Activated T-cell treated with anti-CD3 and anti-CD28 coated beads for 24 hours (primary cell): ENCODE measurements around the gene SETD7.

Experiments used
- DNase-seq: peaks from one replicate; pipeline ENCODE4 v3.0.0-alpha.2; 2020; ENCODE audit warnings: low read depth

SETD7 gene

DNA sequence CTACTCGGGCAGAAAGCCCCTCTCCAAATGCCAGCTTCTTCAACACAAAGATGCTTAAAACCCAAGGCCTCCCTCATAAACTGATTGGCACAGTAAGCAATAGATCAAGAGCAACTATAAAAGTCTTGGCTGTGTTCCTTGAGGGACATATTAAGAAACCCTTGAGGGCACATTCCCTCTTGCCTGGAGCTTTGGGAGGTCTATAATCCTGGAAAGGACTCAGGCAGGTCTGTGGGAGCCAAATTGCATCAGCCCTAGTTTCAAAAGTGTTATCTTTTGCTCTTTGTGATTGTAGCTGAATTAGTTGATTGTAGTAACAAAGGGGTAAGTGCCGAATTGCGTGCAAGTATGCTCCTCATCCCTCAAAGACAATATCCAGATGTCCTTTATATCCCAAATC, 18.6 kb upstream of the SETD7 start:
- DNase-seq = no peak

DNA sequence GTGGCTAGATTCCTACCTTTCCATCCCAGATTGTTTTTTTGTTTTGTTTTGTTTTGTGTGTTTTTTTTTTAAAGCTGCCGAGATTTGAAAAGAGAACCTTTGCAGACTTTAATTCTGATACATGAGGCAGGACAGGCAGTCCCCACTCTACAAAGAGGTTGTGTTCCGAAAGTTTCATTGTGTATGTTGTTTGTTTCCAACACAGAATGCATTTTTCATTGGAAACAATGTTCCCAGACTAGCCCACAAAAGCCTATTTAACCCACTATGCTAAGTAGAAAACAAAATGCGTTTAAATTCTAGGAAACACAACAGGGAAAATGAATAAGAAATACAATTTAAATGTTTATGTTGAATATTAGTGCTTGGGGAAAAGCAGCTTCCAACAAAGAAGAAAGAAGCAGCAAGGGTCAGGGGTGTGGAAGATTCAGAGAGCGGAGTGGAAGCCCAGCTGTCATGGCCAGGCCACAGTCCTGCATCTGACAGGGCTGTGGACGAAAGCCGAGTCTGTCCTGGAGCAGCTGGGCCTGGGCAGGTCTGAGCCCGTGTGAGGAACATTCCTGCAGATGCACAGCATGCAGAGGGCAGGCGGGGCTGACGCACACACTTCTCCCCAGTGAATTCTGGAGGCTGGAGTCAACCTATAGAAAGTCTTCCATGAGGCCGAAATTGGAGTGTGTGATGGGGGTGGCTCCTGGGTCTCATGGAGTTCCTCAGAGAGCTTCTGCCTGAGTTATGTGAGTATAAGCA, 12.4 kb upstream of the SETD7 start:
- DNase-seq = no peak

DNA sequence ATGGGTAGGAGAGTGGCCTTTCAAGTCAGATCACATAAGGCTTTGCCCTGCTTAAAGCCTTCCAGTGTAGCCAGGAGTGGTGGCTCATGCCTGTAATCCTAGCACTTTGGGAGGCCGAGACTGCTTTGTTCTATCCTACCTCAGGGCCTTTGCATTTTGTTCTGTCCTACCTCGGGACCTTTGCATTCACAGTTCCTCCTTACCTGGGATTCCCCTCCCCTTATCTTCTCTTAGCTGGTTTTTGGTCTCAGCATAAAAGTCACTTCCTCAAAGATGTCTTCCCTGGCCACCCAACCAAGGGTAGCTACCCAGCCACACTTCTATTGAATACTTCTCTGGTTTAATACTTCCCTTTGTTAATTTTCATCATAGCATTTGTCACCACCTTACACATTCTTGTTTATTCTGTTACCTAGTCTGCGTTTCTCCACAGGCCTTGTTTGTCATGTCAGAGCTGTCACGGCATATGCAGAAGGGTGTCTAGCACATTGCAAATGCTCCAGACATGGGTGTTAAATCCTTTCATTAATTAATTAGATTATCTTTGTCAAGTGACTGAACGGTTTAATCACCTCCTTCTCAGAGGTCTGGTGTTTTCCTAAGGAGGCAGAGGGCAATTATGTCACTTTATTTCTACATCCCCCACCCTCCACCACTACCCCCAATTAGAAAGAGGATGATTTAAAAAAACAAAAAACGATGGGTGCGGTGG, 11.3 kb upstream of the SETD7 start:
- no peak for DNase-seq

DNA sequence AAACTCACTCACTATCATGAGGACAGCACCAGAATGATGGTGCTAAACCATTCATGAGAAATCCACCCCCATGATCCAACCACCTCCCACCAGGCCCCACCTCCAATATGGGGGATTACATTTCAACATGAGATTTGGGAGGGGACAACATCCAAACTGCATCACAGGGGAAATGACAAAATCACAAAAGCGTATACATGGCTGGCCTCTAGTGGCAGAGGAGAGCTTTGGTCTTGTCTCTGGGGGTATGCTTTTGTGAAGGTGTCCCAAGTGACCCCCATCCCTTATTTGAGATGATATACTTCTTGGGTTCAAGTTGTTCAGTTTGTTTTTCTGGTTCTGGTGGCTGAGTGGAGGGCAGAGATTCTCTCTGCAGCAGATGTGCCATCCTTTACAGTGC, 8.5 kb upstream of the SETD7 start:
- DNase-seq = no peak

DNA sequence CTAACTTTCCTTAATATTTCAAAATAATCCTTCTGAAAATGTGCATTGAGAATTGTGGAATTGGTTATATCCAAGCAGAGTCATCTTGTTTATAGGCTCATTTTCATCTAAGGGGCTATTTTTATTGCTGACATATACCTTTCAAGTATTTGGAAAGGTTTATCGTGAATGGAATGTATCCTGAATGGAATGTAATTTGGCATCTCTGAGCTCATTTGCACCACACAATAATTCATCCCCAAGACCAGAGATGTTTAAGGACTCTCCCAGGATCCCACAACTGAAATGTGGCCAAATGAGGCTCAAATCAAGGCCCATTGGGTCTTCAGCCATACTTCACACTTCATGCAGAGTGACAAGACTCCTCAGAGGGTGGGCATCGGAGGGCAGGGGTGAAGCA, 7.5 kb upstream of the SETD7 start:
- DNase-seq = no peak

DNA sequence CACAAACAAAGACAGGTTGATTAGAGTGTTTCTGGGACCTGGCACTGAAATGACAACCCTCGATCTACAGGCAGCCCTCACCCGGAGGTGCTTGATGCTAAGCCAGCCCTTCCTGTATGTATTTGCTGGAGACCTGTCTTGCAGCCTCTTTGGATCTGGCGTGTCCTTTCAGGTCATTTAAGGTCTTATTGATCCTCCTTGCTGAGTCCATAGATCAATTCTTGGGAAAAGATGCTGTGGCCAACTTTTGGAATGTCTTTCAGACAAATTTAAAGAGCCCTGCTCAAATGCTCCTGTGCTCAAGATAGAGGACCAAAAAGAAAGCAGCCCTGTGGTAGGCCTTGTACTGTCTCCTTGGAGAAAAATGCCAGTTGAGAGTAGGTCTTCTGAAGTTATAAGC, 6.8 kb upstream of the SETD7 start:
- DNase-seq = no peak

DNA sequence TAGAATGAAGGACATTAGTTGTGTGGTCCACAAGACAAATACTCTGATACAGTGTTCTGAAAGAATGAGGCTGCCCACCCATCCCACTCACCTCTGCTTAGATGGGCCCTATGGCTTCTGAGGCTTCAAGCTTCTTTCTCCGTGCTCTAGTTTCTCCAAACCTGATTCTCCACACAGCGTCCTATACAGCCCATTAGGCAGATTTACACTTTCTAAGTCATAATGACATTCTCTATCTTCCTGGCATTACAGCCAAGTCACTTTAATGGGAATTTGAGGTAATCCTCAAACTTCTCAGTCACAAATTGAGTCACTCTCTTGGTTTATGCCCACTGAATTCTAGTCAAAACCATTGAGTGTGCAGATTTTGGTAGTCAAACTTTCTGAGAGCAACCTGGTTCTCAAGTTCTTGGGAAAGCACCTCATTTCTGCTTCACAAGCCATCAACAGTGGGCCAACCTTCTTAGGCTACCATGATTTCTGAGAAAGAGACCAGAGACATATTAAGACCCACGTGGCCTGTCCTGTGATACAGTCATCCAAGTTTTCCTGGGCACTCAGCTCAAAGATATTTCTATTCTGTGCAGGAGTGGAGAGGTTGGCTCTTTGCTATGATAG, 6.2 kb upstream of the SETD7 start:
- DNase-seq = no peak

DNA sequence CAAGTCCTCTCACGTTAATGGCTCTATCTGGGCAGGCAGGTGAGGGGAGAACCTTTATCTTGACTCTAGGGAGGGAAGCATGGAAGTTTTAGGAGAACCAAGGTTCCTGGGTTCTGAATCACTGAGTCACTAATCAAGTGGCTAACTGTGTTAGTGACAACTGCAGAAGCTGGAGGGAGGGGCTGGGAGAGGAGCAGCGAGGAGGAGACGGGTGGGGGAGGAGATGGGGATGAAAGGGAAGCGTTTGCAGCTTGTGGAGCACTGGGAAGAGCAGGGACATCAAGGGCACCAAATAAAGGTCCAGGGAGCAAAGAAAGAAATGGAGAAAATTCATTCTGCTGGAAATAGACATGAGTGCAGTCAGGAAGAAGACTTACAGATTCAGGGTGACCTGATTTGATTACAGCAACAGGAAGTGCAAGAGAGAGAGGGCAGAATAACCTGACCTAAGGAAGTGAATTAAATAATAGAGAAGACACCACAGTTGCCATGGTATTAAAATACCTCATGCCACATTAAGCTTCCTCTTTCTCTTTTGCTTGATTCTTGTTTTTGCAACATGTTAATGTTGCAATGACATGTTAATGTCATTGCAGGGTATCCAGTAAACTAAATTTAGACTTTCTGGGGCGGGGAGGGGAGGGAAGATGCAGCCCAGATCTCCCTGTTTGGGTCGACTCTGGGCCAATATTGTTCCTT, 4.5 kb upstream of the SETD7 start:
- DNase-seq = no peak

DNA sequence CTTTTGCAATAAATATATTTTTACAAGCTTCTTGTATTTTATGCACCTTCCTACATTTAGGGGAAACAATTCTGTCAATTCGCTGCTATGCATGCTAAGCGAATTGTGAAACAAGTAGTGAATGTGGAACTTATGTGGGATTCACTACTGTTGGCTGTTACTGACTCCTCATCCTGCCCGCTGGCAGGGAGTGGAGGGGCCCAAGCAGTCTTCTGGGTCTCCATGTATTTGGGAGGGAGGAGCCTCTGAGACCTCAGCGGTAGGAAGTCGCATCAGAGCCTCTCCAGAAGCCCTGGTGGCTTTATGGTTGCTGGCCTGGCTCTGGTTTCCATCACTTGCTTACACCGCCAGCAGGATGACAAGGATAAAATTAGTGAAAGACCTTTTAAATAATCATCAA, 3.7 kb upstream of the SETD7 start:
- DNase-seq = no peak

DNA sequence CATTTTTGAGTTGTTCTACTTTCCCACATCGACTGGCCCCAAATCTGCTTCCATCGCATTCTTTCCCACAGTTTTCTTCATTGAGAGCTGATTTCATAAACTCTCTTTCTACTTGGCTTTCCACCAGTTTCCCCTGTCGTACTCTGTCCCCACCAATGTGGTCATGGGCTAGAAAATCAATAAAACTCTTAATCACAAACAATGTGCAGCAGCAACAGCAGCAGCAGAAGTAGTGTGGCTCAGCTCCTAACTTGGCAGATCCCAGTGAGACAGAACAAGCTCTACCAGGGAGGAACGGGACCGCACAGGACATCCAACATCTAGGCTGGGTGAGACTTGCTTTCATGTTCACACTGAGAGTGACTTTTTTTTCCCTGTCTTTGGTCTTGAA, 3.1 kb upstream of the SETD7 start:
- DNase-seq = no peak

DNA sequence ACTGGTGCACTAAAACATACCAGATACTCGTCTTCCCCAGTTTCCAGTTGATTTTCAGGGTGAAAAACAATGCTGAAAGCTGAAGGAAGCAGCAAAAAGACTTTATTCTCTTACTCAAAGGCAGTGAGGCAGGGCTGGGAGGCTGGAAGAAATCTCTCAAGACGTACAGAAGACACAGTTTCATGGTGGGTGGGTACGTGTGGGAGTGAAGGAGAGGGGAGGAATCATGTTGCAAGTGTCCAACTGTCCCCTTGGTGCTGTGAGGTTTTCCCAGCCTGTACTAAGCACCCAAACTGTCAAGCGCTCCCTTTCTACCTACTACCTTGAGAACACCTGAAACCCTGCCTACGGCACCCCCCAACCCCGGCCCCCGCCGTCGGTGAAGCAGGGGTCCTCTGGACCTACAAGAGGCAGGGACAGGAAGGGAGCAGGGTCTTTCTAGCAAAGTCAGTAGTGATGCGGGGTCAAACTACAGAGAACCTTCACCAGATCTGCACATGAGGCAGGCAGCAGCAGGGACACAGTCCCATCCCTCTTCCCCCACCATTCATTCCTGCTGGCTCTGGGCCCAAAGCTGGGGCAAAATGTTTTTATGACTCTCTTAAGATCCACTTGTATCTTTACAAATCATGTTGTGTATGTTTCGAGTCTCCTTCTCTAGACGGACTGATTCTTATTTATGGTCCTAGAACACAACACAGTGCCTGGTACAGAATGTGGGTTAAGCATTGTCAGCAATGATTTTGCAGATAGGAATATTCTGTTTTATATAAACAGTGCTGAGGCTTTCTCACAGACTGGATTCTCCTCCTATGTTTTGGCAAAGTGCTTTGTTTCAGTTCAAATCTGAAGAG, 2.4 kb upstream of the SETD7 start:
- DNase-seq = no peak

DNA sequence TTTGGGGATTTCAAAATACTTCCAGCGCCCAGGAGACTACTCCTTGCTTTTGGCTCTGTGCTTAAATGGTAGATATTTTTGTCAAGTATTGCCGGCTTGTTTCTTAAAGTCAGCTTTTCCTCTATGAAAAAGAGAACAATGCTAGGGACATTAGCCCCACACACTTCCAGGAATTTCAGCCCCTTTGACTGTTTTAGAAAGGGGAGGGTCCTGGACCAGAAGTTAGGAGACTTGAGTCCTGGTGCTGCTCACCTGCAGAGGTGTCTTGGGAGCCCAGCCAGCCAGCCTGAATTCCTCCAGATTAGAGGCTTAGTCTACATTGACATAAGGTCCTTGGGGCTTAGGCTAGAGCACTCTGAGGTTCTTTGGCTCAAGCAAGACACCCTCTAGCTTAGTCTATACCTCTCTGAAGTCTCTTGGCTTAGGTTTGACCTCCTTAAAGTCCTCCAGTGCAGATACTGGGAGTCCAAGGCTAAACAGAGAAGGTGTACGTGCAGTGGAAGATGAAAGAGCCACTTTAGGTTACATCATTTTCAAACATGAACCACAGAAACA, 1.6 kb upstream of the SETD7 start:
- DNase-seq = no peak

DNA sequence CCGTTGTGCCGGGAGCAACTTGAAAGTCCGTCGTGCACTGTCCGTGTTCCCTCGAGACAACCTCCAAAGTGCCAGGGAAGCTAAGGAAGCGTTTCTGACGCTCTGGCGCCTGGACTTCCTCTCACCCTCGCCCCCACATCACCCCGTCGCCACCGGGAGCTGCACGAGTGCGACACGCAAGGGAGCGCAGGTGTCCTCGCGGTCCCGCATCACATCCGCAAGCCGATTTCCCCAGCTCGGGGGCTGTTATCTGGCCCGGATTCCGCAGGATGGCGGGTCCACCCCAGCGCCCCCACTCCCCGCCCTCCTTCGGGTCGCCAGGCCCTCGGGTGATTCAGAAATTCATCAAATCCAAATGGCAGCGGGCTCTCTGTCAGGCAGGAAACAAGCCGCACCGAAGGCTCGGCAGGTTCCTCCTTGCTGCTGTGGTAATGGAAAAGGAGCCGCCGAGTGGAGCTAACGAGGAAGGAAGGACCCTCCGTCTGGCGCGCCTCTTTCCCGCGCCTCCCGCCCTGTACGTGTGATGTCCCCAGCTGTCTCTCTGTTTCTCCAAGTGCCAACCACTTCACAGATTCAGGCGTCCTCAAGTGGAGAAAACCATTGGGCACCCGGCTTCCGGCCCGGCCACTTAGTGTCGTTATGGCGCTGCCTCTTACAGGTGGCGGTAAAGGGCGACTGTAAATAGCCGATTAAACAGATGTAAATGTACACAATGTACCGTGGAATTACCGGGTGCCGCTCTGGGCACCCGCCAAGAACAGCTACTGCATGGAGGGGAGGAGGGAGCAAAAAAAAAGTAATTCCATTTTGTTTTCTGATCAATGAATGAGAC, 921 bp upstream of the SETD7 start:
- peak; percentile 18 for DNase-seq

DNA sequence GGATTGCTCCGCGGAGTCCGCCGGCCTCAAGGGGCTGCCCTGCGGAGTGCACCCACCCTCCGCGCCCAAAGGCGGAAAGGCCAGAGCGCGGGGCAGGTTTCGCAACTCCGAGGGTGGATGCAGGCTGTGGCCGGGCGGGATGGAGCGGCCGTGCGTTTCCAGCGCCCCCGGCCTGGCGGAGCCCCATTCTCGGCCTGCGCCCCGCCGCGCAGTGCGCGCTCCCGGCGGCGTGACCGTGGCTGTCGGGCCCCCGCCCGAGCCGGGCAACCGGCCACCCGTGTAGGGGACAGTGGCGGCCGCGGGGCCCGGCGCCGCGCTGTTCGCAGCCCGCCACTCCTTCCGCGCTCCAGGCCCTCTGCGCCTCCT, 331 bp downstream of the SETD7 start:
- DNase-seq = no peak

DNA sequence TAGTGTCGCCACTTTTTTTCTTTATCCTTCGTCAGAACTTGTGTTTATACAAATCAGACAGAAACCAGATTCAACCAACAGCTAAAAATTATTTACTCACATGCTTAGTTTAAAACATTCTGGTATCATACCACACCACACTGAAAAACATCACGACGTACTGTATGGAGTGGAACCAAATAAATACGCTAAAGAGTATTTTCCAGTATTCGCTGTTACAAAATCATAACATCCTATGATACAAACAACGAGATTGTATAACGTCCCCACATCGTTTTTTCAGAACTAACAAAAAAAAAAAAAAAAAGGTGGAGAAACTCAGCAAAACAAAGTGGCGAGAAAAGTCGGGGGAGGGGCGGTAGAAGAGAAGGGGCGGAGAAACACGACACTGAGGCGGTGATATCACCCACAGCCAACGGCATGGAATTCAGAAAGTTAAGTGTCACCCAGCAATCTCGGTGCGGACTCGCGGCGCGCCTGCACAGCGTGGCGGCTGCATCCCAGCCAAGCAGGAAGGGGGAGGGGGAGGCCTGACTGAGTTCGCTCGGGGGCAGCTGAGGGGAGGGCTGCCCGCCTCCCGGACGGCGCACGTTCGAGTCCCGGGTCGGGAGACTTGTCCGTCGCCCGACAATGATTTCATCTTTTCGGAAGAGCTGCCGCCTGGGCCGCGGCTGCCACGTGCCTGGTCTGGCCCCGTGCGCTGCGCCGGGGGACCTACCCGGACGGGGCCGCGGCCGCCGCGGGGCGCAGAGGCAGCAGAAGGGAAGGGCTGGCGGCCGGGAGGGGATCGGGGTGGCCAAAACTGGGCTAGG, 920 bp downstream of the SETD7 start:
- DNase-seq = peak; percentile 68

DNA sequence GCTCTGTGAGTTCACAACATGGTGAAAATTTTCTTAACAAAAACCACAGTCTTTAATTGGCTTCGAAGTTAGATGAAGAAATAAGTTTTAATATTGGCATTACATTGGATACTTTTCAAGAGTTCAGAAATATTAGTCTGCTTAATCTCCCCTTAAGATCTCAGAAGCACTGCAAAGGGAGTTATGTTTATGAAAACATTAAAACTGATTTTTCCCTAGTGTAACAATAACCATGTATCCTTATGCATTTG, 1.5 kb downstream of the SETD7 start:
- DNase-seq = no peak

DNA sequence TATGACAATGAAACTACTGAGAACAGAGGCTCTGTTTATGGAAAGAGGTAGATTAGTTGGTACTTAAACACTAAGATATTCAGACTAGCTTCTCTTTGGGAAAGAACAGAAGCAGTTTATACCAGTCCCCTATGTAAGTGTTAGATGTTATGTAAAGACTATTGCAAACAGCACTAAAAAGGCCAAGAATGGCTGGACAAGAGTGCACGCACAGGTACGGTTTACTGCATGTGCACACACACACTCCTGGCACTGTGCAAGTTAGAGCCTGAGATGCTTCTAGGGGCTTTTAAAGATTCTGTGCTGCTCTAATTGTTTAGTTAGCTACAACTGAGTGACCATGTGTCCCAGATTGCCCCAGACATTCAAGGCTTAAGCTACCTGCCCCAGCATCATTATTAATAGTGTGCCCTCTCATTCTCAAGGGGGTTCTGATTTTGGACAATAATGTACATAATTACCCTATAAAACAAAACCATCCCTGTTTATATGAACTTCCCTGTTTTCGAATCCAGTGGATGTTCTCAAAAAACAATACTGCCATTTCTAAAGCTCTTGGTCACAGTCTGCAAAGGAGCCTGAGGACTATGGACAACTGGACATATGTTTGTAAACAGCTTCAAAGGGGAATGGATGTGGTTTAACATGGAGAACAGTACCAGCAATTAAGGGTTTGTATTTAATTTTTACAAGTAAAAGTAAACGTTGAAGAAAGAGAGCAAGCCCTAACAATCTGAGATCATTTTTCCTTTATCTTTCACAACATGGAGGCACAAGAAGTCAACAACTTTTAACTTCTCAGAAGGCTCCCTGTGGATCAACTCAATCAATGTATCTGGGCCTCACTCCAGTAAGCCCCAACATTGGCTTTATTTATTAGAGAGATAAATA, 2.0 kb downstream of the SETD7 start:
- no peak for DNase-seq

DNA sequence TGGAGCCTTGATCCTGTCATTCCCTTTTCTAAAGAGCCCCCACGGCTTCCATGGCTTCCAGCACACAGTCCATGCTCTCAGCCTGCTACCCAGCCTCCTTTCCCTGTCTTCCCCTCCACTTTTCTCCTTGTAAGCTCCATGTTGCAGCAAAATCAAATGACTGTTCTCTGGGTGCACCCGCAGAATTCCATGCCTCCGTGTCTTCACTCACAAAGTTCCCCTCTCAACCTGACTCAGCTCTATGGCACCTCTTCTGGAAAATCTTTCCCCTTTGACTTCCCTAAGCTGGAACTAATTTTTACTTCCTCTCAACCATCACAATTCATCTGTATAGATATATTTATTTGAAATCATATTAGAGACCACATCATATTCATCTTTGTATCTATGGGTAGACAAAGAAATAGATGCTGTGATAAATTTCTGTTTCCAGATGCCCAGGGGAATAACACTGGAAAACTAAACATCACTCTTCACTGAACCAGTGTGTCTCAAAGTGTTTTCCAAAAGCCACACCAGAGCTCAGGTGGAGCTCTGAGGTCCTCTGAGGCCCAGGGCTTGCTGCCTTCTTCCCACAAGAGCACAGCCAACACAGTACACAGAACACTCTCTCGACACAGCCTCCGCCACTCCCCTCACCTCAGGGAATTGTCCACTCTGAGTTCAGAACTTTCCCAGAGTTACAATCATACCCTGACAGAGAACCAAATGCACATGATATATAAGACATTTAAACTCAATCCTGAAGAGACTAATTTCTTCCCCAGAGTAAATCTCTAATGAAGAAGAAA, 3.3 kb downstream of the SETD7 start:
- DNase-seq = no peak
